Activated CD4-positive, CD25-positive, alpha-beta regulatory T cell (primary cell): ENCODE measurements around the gene ACVR1.

Source experiments
- DNase-seq, 4 experiments: peaks; one replicate each; lab custom pipeline; 2025; lab: John Stamatoyannopoulos, UW

Gene ACVR1

GRCh38 chr2:157790780-157791179 lies 85.3 kb downstream of the ACVR1 start:
- no peak for DNase-seq

GRCh38 chr2:157789933-157790511 lies 86.1 kb downstream of the ACVR1 start:
- DNase-seq: no peak

- DNase-seq: no peak
Observed at GRCh38 chr2:157789256-157789655, 86.9 kb downstream of the ACVR1 start.

DNA sequence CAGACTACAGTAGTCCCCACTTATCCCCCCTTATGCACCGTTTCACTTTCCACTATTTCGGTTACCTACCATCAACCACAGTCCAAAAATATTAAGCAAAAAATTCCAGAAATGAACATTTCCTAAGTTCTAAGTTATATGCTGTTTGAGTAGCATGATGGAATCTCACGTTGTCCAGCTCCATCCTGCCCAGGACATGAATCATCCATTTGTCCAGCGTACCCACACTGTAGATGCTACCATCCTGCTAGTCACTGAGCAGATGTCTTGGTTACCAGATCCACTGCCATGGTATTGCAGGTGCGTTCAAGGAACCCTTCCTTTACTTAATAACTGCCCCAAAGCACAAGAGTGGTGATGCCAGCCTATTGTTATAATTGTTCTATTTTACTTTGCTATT lies 87.9 kb downstream of the ACVR1 start:
- DNase-seq: no peak

DNA sequence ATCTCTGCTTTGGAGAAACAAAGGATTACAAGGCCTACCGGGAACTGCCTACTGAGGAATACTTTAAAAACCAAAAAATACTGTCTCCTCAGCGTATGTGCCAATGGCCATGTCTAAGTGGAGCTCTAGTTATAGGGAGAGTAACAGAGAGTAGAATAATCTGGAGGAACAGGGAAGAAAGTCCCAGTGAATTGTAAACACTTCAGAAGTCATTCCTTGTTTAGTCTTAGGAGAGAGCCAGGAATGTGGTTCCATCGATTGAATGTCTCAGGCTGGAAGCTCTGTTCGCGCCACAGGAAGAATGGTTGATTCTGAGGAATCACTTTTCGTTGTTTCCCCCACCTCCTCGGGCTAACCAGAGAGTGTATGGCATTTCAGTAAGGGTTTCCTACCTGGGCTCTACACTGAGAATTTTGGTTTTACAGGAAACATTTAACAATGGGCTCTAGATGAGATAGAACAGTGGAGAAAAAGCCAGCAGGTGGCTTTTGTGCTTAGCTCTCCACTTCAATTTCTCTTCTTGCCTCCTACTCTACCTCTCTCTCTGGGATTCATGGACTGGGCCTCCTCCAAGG lies 88.7 kb downstream of the ACVR1 start:
- DNase-seq: no peak

DNA sequence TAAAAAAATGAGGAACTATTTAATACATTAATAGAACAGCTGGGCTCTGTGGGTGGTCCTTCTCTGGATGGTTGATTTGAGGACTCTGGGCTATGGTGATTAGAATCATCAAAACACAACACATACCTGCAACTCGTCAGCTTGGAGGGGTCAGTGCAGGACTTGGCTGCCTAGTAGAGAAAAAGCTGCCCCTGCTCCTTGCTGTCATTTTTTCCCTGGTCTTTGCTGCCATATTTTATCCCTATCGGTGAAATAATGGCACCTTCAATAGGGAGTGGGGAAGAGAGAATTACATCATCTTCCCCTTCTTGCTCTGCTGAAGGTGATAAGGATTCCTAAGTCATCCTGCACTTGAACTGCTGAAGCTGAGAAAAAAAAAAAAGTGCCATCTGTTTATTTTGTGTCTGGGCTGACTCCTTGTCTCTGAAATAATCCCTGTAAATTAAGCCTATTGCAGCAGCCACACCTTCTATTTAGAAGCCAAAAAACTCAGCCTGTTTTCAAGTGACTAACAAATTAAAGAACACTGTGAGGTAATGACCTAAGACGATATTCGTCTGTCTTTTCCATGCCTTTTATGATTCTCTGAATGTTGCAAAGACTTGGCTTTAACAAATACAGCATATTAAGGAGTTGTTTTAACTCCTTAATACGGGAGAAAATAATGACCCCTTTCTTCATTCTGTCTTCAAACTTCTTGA lies 89.3 kb downstream of the ACVR1 start:
- DNase-seq: no peak

DNA sequence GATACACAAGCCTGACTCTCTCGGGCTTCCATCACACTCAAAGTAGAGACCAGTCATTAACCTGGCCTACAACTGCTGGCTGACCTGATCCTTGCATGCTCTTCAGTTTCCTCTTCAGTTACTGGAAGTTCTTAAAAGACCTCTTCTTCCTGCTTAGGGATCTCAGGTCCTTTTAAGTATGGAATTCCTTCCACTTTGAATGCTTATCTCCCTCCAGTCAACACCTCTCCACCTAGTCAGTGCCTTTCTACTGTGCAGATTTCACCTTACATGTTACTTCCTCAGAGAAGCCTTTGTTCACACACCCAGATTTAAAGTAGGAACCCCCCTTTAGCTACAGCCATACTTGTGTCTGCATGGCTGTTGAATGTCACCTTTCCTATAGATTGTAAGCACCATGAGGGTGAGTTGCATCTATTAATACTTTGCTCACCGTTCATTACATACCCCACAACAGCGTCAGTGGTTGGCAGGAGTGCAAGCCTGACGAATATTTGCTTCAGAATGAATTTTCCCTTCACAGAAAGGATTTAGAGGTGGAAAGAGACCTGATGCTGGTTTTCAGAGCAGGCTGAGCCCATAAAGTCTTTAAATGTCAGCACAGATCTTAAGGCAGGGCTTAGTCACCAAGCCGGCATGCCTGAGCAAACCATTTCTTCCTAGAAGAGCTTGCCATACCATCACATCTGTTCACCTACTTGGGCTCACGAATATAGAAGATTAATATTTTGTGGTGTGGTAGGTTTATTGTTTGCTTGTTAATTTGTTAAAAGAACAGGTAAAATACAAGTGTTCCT lies 90.1 kb downstream of the ACVR1 start:
- no peak for DNase-seq

DNA sequence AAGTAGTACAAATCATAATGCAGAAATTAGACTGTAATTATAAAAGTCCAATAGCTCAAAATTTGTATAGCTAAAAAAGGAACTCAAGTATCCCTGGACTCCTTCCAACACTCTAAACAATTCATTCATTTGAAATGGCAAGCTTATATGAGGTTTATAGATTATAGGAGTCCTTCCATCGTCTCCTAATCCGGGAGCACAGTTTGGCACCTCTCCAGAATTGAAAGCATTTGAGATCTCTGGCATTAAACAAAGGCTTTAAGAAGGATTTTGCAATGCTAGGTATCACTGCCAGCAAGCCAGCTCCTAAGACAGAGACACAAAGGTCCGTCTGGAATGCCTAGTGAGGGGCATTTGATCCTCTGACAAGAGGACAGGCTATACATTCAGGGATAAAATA lies 90.9 kb downstream of the ACVR1 start:
- DNase-seq: no peak

DNA sequence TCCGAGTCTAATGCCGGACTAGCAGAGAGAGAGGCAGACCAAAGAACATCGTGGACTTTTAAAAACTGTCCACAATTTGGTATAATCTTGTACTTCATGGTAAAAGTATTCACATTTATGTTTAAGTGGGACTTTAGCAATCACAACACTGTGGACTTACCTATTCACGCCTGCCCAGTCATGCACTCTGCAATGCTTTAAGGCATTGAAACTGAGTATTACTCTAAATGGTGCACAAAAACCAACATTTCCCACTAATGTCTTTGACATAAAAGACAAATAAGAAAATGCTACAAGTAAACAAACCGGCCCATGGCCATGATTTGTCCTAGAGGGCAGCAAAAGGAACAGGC lies 91.3 kb downstream of the ACVR1 start:
- DNase-seq: no peak

- no peak for DNase-seq
Observed at GRCh38 chr2:157784169-157784822, 91.8 kb downstream of the ACVR1 start.

GRCh38 chr2:157783245-157783644 lies 92.9 kb downstream of the ACVR1 start:
- DNase-seq: no peak

DNA sequence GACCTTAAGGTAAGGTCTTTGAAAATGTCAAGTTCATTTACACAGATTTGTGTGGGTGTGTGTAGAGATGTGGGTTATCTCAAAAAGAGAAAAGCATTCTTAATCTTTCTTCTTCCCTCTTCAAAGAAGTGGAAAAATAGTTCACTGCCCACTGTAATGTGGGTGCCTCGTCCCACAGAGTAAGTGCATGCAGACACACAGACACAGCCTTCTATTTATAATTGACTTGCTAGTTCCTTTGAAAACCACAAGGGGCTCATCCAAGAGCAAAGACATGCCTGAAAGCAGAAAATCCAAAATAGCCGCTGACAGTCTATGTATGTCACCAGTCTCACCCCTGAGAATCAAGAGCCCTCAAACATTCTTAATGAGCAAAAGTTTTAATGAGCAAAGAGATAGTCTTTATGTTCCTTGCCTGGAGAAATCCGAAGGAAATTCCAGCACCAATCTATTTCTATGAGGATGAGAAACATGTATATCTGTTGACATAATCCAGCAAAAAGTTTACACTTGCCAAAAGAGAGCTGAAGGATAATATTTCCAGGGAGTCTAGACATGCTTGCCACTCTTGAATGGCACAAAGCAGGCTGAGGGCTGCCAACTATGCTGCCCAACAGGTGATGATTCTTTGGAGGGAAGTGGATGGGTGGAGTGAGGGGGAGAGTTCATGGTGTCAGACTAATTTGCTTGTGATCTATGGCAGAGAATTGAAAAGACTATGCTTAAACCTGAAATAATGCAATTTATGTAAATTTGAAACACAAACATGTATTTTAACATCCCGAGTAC lies 93.9 kb downstream of the ACVR1 start:
- DNase-seq: no peak

GRCh38 chr2:157780211-157780610 lies 95.9 kb downstream of the ACVR1 start:
- DNase-seq: no peak

- DNase-seq: no peak
Observed at GRCh38 chr2:157779794-157780193, 96.3 kb downstream of the ACVR1 start.

DNA sequence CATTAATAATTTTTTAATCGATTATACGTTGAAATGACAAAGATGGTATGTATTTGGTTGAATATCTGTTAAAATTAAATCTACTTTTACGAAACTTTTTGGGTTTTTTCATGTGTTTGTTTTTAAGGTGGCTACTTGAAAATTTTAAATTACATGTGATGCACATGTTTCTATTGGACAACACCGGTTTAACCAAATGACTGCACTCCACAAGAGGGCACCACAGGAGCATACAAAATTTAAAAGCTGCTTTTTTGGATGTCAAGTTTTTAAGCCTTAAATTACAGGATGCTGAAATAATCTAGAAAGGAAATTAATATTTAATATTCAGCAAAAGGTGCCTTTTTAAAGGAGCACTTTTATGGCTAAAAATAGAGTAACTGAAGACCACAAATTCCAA lies 98.7 kb downstream of the ACVR1 start:
- DNase-seq: peak; percentile 5 to 30 (median 21)

DNA sequence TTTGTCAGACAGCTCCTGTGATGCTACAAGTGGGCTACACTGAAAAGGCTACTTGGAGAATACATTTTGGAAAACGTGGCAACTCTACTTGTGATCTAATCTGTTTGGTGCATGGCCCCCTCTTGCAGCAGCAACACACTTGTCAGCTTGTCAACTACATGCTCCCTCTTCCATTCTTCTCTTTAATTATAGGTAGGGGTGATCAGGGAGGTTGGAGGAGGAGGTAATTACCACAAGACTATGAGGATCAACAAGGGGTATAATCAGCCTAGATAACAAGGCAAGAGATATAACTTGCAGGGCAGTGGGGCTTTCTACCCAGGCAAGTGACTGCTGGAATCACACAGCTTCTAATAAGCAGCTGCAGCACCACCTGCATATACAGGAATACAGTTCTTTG lies 104.9 kb downstream of the ACVR1 start:
- no peak for DNase-seq

GRCh38 chr2:157769856-157770255 lies 106.3 kb downstream of the ACVR1 start:
- DNase-seq: no peak

DNA sequence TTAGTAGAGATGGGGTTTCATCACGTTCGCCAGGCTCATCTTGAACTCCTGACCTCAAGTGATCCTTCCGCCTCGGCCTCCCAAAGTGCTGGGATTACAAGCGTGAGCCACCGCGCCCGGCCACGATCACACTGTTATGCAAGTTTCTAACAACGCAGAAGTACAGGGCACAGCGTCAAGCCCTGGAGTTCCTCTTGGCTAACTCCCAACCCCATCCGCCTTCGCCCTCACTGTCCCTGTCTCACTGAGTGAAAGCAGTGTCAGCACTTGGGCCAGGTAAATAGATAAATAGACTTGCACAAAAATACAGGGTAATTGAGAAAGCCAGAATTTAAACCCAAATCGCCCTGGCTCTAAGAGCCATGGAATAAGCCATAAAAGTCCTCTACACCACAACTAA lies 111.7 kb downstream of the ACVR1 start:
- DNase-seq: no peak

- DNase-seq: no peak
Observed at GRCh38 chr2:157761520-157761919, 114.6 kb downstream of the ACVR1 start.

- DNase-seq: no peak
Observed at GRCh38 chr2:157760949-157761348, 115.2 kb downstream of the ACVR1 start.

- no peak for DNase-seq
Observed at GRCh38 chr2:157759855-157760254, 116.3 kb downstream of the ACVR1 start.

GRCh38 chr2:157758586-157758985 lies 117.5 kb downstream of the ACVR1 start:
- DNase-seq: no peak
